Measurements from ENCODE around the gene TMEM87B. TPM values are rescaled to one million over a fixed set of nuclear protein-coding genes. Genes with fewer than 3 reads are reported as not detected.

The TMEM87B gene
- total and polyA plus RNA-seq, 2 of the 8 experiments (the other 6 are each of a cell fraction or from before 2014, with no cell fraction given), result 7.2 to 9.0 TPM

- Histone ChIP-seq H2BK120ac (replicated peaks; ENCODE audit: low read depth, low read length) (no peak overlapping the region), H3K4me1 (replicated peaks in 1 of 4; ENCODE audit: control insufficient read depth in 3 of 4, insufficient read depth in 4 of 4, low read length in 3 of 4) (0 out of 7 replicates have a peak, but pooled peaks cover 0 to 3% (median 0%) of the 10 kb centered on the region in 4 experiments), H4K20me1 (replicated peaks in 1 of 2; ENCODE audit: control insufficient read depth in 1 of 2, insufficient read depth in 2 of 2, low read length in 2 of 2) (no peaks in the 10 kb centered on the region), H3K79me1 (ENCODE audit: low read depth, low read length) (no peaks in the 10 kb centered on the region), H4K91ac (replicated peaks; ENCODE audit: insufficient read length, low read length) (no peak overlapping the region), H2BK5ac (ENCODE audit: low read depth, low read length) (no peak overlapping the region), H3K27me3 (replicated peaks in 1 of 4; ENCODE audit: control insufficient read depth in 3 of 4, extremely low read depth in 1 of 4, insufficient read depth in 3 of 4, low read length in 3 of 4) (no peaks in the 10 kb centered on the region; a peak in 1 of 7 replicates), H2BK15ac (ENCODE audit: low read length) (no peak overlapping the region), H3K4me2 (ENCODE audit: insufficient read depth in 1 of 2, low read depth in 2 of 2, low read length in 2 of 2) (no peak overlapping the region), H3K18ac (ENCODE audit: extremely low read depth, low read length) (no peak overlapping the region), H2AK5ac (ENCODE audit: low read depth, low read length) (no peak overlapping the region; the same call in 1 of the 2 replicates), H3K23ac (ENCODE audit: insufficient read length) (no peak overlapping the region), H2BK20ac (ENCODE audit: low read length) (no peak overlapping the region), H3K4ac (replicated peaks; ENCODE audit: insufficient read length, low read depth, low read length) (no peak overlapping the region), H3K36me3 (ENCODE audit: control insufficient read depth in 2 of 4, insufficient read depth in 4 of 4, low read length in 3 of 4) (no peaks in the 10 kb centered on the region), H3K14ac (ENCODE audit: insufficient read length) (no peak overlapping the region), H4K5ac (ENCODE audit: insufficient read length, low read depth, low read length) (no peak overlapping the region), H2BK12ac (ENCODE audit: low read depth, low read length) (no peak overlapping the region), H3K4me3 (ENCODE audit: extremely low read depth in 1 of 4, insufficient read depth in 2 of 4, low read depth in 3 of 4, low read length in 4 of 4) (no peak overlapping the region), H3K56ac (replicated peaks; ENCODE audit: insufficient read length, low read depth, low read length) (no peak overlapping the region), H3K9me3 (ENCODE audit: insufficient read depth in 2 of 2, low read depth in 1 of 2, low read length in 1 of 2) (no peaks in the 10 kb centered on the region), H3K9ac (replicated peaks in 1 of 4; ENCODE audit: extremely low read depth in 1 of 4, low read depth in 3 of 4, low read length in 3 of 4) (no peak overlapping the region), H3K23me2 (ENCODE audit: low read depth, low read length) (no peaks in the 10 kb centered on the region), H3K27ac (ENCODE audit: low read depth, low read length) (no peak overlapping the region), H3K79me2 (ENCODE audit: control insufficient read depth in 1 of 2, insufficient read depth in 2 of 2, low read length in 2 of 2) (no peaks in the 10 kb centered on the region), H4K8ac (ENCODE audit: extremely low read depth, insufficient read depth, low read length) (no peak overlapping the region), H2AFZ (ENCODE audit: low read length) (no peak overlapping the region)
- peak in 1 of 2 experiments; percentile 27 for DNase-seq (ENCODE audit: low read depth in 1 of 2, low spot score in 2 of 2)
- ChIA-PET CTCF (ENCODE audit: partially characterized antibody) (interaction anchor here (0.6 to 1.1 kb wide), 4 partner anchors 11 to 848 kb away, joined by 3 to 4 read pairs (median 3); partner anchors contain the start of gene FBLN7), POLR2A (ENCODE audit: partially characterized antibody) (interaction anchor here (0.6 kb wide), 1 partner anchor 10 kb away, joined by 3 read pairs; the partner anchor contains the start of gene FBLN7)
- 74% methylated on average over 2 of the region's 2 CpGs; no CpG with 5 or more reads in 1 of the 2 experiments for WGBS, 2 experiments (ENCODE audit: extremely low coverage in 1 of 2, insufficient coverage in 1 of 2, insufficient read length in 1 of 2, insufficient replicate concordance in 2 of 2, low coverage in 1 of 2, low lambda C conversion rate in 2 of 2, missing lambda C conversion rate in 1 of 2)
- no peak for FAIRE-seq
- no peak for TF ChIP-seq CREB1 (IDR thresholded peaks at IDR 0.05)
- TF ChIP-seq KDM4A (IDR thresholded peaks at IDR 0.05; ENCODE audit: low read depth, low read length, severe bottlenecking), result no peak
- no peak for TF ChIP-seq SAP30 (IDR thresholded peaks at IDR 0.05; ENCODE audit: insufficient read depth, insufficient replicate concordance, low read length)
- TF ChIP-seq TCF12 (IDR thresholded peaks at IDR 0.05; ENCODE audit: low read depth, low read length), result no peak
- TF ChIP-seq GTF2F1 (IDR thresholded peaks at IDR 0.05; ENCODE audit: borderline replicate concordance, low read depth, low read length), result no peak
- TF ChIP-seq RAD21 (IDR thresholded peaks at IDR 0.05 in 1 of 2, conservative IDR thresholded peaks at IDR 0.05 in 1 of 2; ENCODE audit: low read depth in 2 of 2, low read length in 2 of 2), result no peak
- no peak for TF ChIP-seq CHD1 (IDR thresholded peaks at IDR 0.05; ENCODE audit: low read depth, low read length)
- no peak for TF ChIP-seq NRF1 (IDR thresholded peaks at IDR 0.05; ENCODE audit: low read depth, low read length)
- no peak for TF ChIP-seq USF2 (IDR thresholded peaks at IDR 0.05; ENCODE audit: low read length)
- no peak for TF ChIP-seq RNF2 (IDR thresholded peaks at IDR 0.05; ENCODE audit: borderline replicate concordance, low read depth, low read length, missing control alignments, poor library complexity, severe bottlenecking)
- TF ChIP-seq CTBP2 (IDR thresholded peaks at IDR 0.05; ENCODE audit: borderline replicate concordance, insufficient read depth, insufficient read length, low read length), result no peak
- no peak for TF ChIP-seq KDM1A (IDR thresholded peaks at IDR 0.05; ENCODE audit: borderline replicate concordance, low read length)
Measured at GRCh38 chr2:112148477-112148876, 93.4 kb downstream of the TMEM87B start.

All from H1 (cell line).